GM19240 (cell line): ENCODE data around the gene ADORA1.

Source experiments
- DNase-seq: peaks from one replicate; pipeline ENCODE4 v3.0.0; 2011; ENCODE audit warnings: low spot score; ENCODE audit not compliant: insufficient read length

Gene ADORA1

GRCh38 chr1:203156280-203156679, 28.8 kb downstream of the ADORA1 start:
- no peak for DNase-seq

- DNase-seq, result no peak
Observed at GRCh38 chr1:203158423-203158822, 30.9 kb downstream of the ADORA1 start.

GRCh38 chr1:203158960-203159665, 31.6 kb downstream of the ADORA1 start:
- no peak for DNase-seq

- DNase-seq, result no peak
Observed at GRCh38 chr1:203159844-203160243, 32.3 kb downstream of the ADORA1 start.

- DNase-seq, result no peak
Observed at GRCh38 chr1:203161175-203161574, 33.6 kb downstream of the ADORA1 start.

- no peak for DNase-seq
Observed at GRCh38 chr1:203161703-203162102, 34.2 kb downstream of the ADORA1 start.

- DNase-seq, result no peak
Observed at GRCh38 chr1:203162403-203162802, 34.9 kb downstream of the ADORA1 start.

GRCh38 chr1:203163891-203164635, 36.5 kb downstream of the ADORA1 start:
- DNase-seq, result no peak

GRCh38 chr1:203165101-203165799, 37.7 kb downstream of the ADORA1 start:
- DNase-seq, result no peak

GRCh38 chr1:203165800-203166161, 38.3 kb downstream of the ADORA1 start:
- no peak for DNase-seq

GRCh38 chr1:203166192-203166940, 38.8 kb downstream of the ADORA1 start:
- DNase-seq, result no peak

- no peak for DNase-seq
Observed at GRCh38 chr1:203167026-203167912, 39.7 kb downstream of the ADORA1 start.

GRCh38 chr1:203167913-203168200, 40.3 kb downstream of the ADORA1 start:
- no peak for DNase-seq

- DNase-seq, result no peak
Observed at GRCh38 chr1:203168256-203168786, 40.8 kb downstream of the ADORA1 start.

GRCh38 chr1:203168991-203169390, 41.5 kb downstream of the ADORA1 start:
- no peak for DNase-seq

- no peak for DNase-seq
Observed at GRCh38 chr1:203169770-203170520, 42.4 kb downstream of the ADORA1 start.

- no peak for DNase-seq
Observed at GRCh38 chr1:203170625-203171330, 43.3 kb downstream of the ADORA1 start.

GRCh38 chr1:203171341-203172183, 44.0 kb downstream of the ADORA1 start:
- no peak for DNase-seq
